HCT116 (cell line): Measurements from ENCODE around the gene ALDH4A1. TPM values are rescaled to one million over a fixed set of nuclear protein-coding genes. Genes with fewer than 3 reads are reported as not detected.

Source experiments
- ATAC-seq: fragments of 200-7000 bp; cut with Tn5 transposase; 2 replicates; pipeline ENCODE4 v1.9.1; 2020; ENCODE audit warnings: mild to moderate bottlenecking, moderate library complexity
- BruUV-seq: library from RNA; stranded (reverse); fragments of 400-500 nt; replicated peaks from 2 replicates; lab custom pipeline; 2021; lab: Mats Ljungman, UMichigan
- CTCF ChIA-PET: fragments of 300-600 bp; sonication (Branson Sonifier 250); formaldehyde crosslinking; loops from one replicate; lab custom pipeline; 2021; ENCODE audit warnings: antibody characterized with exemption; lab: Charles Lee
- POLR2A ChIA-PET: fragments of 300-600, 350-600 bp; sonication (Branson Sonifier 250); formaldehyde crosslinking; loops from one replicate; lab custom pipeline; 2021; ENCODE audit warnings: antibody characterized with exemption; lab: Charles Lee
- RAD21 ChIA-PET, 2 experiments: fragments of 300-600 bp; sonication (Branson Sonifier 250); formaldehyde crosslinking; loops; one replicate each; lab custom pipeline; 2023; ENCODE audit warnings: low total read pairs in 2 of 2; ENCODE audit not compliant: uncharacterized antibody in 2 of 2, unreplicated experiment in 2 of 2, low non-redundant PET in 1 of 2; lab: Charles Lee
- DNase-seq: peaks from one replicate; pipeline ENCODE4 v3.0.0-alpha.2; 2010; ENCODE audit warnings: low read depth, low spot score
- H2AFZ ChIP-seq: fragments of 200-600 bp; shearing (Covaris generic), sonication (generic); 2 replicates; pipeline ENCODE4 v1.6.1; 2017; ENCODE audit warnings: low read depth, mixed run types, mixed read lengths, antibody characterized with exemption, low read length; ENCODE audit not compliant: poor library complexity, severe bottlenecking
- H3K27ac ChIP-seq: 2 replicates; pipeline ENCODE4 v1.5.1; 2012; ENCODE audit warnings: low read depth, low read length
- H3K27me3 ChIP-seq: fragments of 200-600 bp; sonication (generic); 2 replicates; pipeline ENCODE4 v1.6.1; 2016; ENCODE audit warnings: mixed run types, low read length, mixed read lengths; ENCODE audit not compliant: insufficient read depth
- H3K36me3 ChIP-seq, 2 experiments: fragments of 200-500 bp in 1 of 2; fragments of 200-600 bp in 1 of 2; sonication (Bioruptor generic) in 1 of 2; sonication (generic) in 1 of 2; 2 replicates each; pipeline versions ENCODE4 v1.5.1 to v1.6.1; 2014 to 2016; ENCODE audit warnings: low read length in 2 of 2, inconsistent platforms in 1 of 2, mixed read lengths in 1 of 2, mixed run types in 1 of 2; ENCODE audit not compliant: insufficient read depth in 2 of 2, control insufficient read depth in 1 of 2
- H3K4me1 ChIP-seq, 2 experiments: fragments of 200-600 bp in 1 of 2; sonication (generic) in 1 of 2; 2 replicates each; pipeline versions ENCODE4 v1.5.1 to v1.6.1; 2012 to 2017; ENCODE audit warnings: low read length in 2 of 2, inconsistent platforms in 1 of 2, mild to moderate bottlenecking in 1 of 2, mixed read lengths in 1 of 2, mixed run types in 1 of 2, moderate library complexity in 1 of 2; ENCODE audit not compliant: insufficient read depth in 2 of 2, control insufficient read depth in 1 of 2
- H3K4me2 ChIP-seq: fragments of 200-600 bp; sonication (generic); 2 replicates; pipeline ENCODE4 v1.6.1; 2017; ENCODE audit warnings: mixed run types, low read length, mixed read lengths
- H3K4me3 ChIP-seq, 2 experiments: fragments of 200-600 bp in 1 of 2; sonication (generic) in 1 of 2; replicated peaks in 1 of 2; 2 replicates each; pipeline ENCODE4 v1.5.1; 2011 to 2016; ENCODE audit warnings: low read length in 2 of 2, control low read depth in 1 of 2, low read depth in 1 of 2, mild to moderate bottlenecking in 1 of 2, mixed read lengths in 1 of 2, mixed run types in 1 of 2
- H3K79me2 ChIP-seq: fragments of 200-600 bp; sonication (generic); 2 replicates; pipeline ENCODE4 v1.6.1; 2017; ENCODE audit warnings: mild to moderate bottlenecking, mixed run types, low read length, moderate library complexity, mixed read lengths; ENCODE audit not compliant: insufficient read depth
- H3K9ac ChIP-seq: fragments of 200-600 bp; sonication (generic); 2 replicates; pipeline ENCODE4 v1.6.1; 2016; ENCODE audit warnings: low read length, mixed read lengths
- H3K9me2 ChIP-seq: fragments of 200-600 bp; sonication (generic), shearing (Covaris generic); 2 replicates; pipeline ENCODE4 v1.6.1; 2017; ENCODE audit warnings: mixed run types, mild to moderate bottlenecking, moderate library complexity; ENCODE audit not compliant: insufficient read depth
- H3K9me3 ChIP-seq, 2 experiments: fragments of 200-500 bp in 1 of 2; fragments of 200-600 bp in 1 of 2; sonication (Bioruptor generic) in 1 of 2; sonication (generic) in 1 of 2; 2 replicates each; pipeline ENCODE4 v1.6.1; 2014 to 2017; ENCODE audit warnings: low read length in 2 of 2, mixed read lengths in 2 of 2, inconsistent platforms in 1 of 2, low read depth in 1 of 2, mild to moderate bottlenecking in 1 of 2, mixed run types in 1 of 2, moderate library complexity in 1 of 2; ENCODE audit not compliant: control insufficient read depth in 1 of 2, insufficient read depth in 1 of 2
- H4K20me1 ChIP-seq: fragments of 200-600 bp; sonication (generic), shearing (Covaris generic); 2 replicates; pipeline ENCODE4 v1.6.1; 2017; ENCODE audit warnings: mixed run types, mild to moderate bottlenecking, moderate library complexity; ENCODE audit not compliant: insufficient read depth
- EGR1 ChIP-seq: IDR thresholded peaks from 2 replicates; pipeline ENCODE4 v1.6.1; 2012; ENCODE audit warnings: low read depth
- EZH2phosphoT487 ChIP-seq: fragments of 200-600 bp; IDR thresholded peaks from 2 replicates; pipeline ENCODE4 v1.6.1; 2018; ENCODE audit warnings: antibody characterized with exemption, borderline replicate concordance
- POLR2A ChIP-seq: IDR thresholded peaks from 2 replicates; pipeline ENCODE4 v1.7.0; 2011; ENCODE audit warnings: borderline replicate concordance; ENCODE audit not compliant: insufficient read depth, insufficient read length; ENCODE audit errors: extremely low read depth
- RAD21 ChIP-seq: IDR thresholded peaks from 2 replicates; pipeline ENCODE4 v1.6.1; 2012; ENCODE audit warnings: low read depth, mild to moderate bottlenecking
- intact Hi-C: fragments of 100-400 bp; cut with micrococcal nuclease; formaldehyde crosslinking; loops from 2 replicates; pipeline ENCODE4 v1.10.0; 2022
- total RNA-seq: library from RNA; stranded (reverse); gene quantifications from one replicate; pipeline ENCODE4 v1.2.1, GENCODE V29; 2021; ENCODE audit not compliant: unreplicated experiment
- TF ChIP-seq, protein P1 (sequence below): IDR thresholded peaks from 2 replicates; pipeline ENCODE4 v1.6.1; 2012; ENCODE audit warnings: low read depth

ALDH4A1 gene
- total RNA-seq, 1 experiment from 2014 or later, result 12.6 TPM

DNA sequence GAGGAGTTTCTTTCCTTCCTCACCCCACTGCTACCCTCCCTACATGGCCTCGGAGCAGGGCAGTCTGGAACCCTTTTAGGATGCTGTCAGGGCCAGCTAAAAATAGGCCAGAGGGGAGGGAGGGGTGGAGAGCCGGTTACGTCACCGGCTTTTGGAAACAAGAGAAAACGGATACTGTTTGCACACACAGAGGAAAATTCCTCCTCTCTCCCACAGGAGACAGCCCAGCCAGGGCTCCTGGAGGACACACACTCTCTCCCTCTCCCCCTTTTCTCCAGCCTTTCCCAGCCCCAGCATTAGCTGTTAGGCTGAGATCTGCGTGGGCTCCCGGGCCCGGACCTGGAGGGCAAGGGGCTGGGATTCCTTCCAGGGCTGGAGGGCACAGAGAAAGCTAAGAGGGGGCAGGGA, 20.0 kb upstream of the ALDH4A1 start:
- no TSS peak for BruUV-seq
- Histone ChIP-seq H3K9me3 (no peaks in the 10 kb centered on the region), H2AFZ (no peak overlapping the region), H3K4me2 (no peak overlapping the region; the same call in 1 of the 2 replicates), H4K20me1 (no peaks in the 10 kb centered on the region), H3K27ac (peak overlapping the region; percentile 17; the same call in 1 of the 2 replicates), H3K27me3 (no peaks in the 10 kb centered on the region), H3K36me3 (no peaks in the 10 kb centered on the region), H3K79me2 (peaks cover 54% of the 10 kb centered on the region), H3K4me1 (peaks cover 28 to 51% of the 10 kb centered on the region in 2 experiments), H3K9me2 (no peaks in the 10 kb centered on the region), H3K9ac (no peak overlapping the region), H3K4me3 (no peak overlapping the region)
- ATAC-seq (no peak), DNase-seq (no peak)
- ChIA-PET RAD21 (interaction anchor here in 1 of 2 experiments (0.9 kb wide), 1 partner anchor 50 kb away, joined by 3 read pairs; no protein-coding TSS in a partner anchor), CTCF (interaction anchor here (1.0 to 1.7 kb wide), 2 partner anchors 9 to 15 kb away, joined by 5 read pairs; no protein-coding TSS in a partner anchor), POLR2A (no interaction called here)
- TF ChIP-seq POLR2A (no peak), EZH2phosphoT487 (no peak), EGR1 (no peak), RAD21 (no peak)
- TF ChIP-seq, protein P1, sequence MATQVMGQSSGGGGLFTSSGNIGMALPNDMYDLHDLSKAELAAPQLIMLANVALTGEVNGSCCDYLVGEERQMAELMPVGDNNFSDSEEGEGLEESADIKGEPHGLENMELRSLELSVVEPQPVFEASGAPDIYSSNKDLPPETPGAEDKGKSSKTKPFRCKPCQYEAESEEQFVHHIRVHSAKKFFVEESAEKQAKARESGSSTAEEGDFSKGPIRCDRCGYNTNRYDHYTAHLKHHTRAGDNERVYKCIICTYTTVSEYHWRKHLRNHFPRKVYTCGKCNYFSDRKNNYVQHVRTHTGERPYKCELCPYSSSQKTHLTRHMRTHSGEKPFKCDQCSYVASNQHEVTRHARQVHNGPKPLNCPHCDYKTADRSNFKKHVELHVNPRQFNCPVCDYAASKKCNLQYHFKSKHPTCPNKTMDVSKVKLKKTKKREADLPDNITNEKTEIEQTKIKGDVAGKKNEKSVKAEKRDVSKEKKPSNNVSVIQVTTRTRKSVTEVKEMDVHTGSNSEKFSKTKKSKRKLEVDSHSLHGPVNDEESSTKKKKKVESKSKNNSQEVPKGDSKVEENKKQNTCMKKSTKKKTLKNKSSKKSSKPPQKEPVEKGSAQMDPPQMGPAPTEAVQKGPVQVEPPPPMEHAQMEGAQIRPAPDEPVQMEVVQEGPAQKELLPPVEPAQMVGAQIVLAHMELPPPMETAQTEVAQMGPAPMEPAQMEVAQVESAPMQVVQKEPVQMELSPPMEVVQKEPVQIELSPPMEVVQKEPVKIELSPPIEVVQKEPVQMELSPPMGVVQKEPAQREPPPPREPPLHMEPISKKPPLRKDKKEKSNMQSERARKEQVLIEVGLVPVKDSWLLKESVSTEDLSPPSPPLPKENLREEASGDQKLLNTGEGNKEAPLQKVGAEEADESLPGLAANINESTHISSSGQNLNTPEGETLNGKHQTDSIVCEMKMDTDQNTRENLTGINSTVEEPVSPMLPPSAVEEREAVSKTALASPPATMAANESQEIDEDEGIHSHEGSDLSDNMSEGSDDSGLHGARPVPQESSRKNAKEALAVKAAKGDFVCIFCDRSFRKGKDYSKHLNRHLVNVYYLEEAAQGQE, result no peak
- intact Hi-C loops, result no loop called here
